Neuronal stem cell (in vitro differentiated cells): ENCODE results near the gene KASH5.
"Not testable (repeated sequence)": the region's sequence is repeated elsewhere in the genome, so short reads cannot be mapped to it uniquely, and the experiment has no call there.

Experiments
- DNase-seq: peaks from one replicate; pipeline ENCODE4 v3.0.0-alpha.2; 2013; ENCODE audit warnings: low spot score
- H2AFZ ChIP-seq: one replicate; pipeline ENCODE4 v1.6.1; 2013; ENCODE audit warnings: mild to moderate bottlenecking, low read length, inconsistent platforms
- H2AK5ac ChIP-seq: 2 replicates; pipeline ENCODE4 v1.6.1; 2013; ENCODE audit warnings: low read depth, mild to moderate bottlenecking, inconsistent platforms, low read length, moderate library complexity, mixed read lengths
- H2BK120ac ChIP-seq: 2 replicates; pipeline ENCODE4 v1.6.1; 2013; ENCODE audit warnings: low read depth, mild to moderate bottlenecking, inconsistent platforms, low read length, moderate library complexity, mixed read lengths
- H2BK12ac ChIP-seq: one replicate; pipeline ENCODE4 v1.6.1; 2013; ENCODE audit warnings: low read length, inconsistent platforms
- H2BK15ac ChIP-seq: 2 replicates; pipeline ENCODE4 v1.6.1; 2013; ENCODE audit warnings: mild to moderate bottlenecking, low read length, inconsistent platforms, mixed read lengths
- H2BK5ac ChIP-seq: one replicate; pipeline ENCODE4 v1.6.1; 2013; ENCODE audit warnings: inconsistent platforms, mild to moderate bottlenecking, low read length, moderate library complexity
- H3K14ac ChIP-seq: one replicate; pipeline ENCODE4 v1.6.1; 2013; ENCODE audit warnings: low read length, inconsistent platforms
- H3K18ac ChIP-seq: 2 replicates; pipeline ENCODE4 v1.6.1; 2013; ENCODE audit warnings: low read length, inconsistent platforms
- H3K23ac ChIP-seq: 2 replicates; pipeline ENCODE4 v1.6.1; 2013; ENCODE audit warnings: low read depth, mild to moderate bottlenecking, mixed read lengths, low read length, inconsistent platforms; ENCODE audit not compliant: poor library complexity
- H3K27ac ChIP-seq: replicated peaks from 3 replicates; pipeline ENCODE4 v1.5.1; 2013; ENCODE audit warnings: low read length, inconsistent platforms
- H3K27me3 ChIP-seq, 3 experiments: 2 replicates each; pipeline ENCODE4 v1.6.1; 2013; ENCODE audit warnings: low read length in 3 of 3, mild to moderate bottlenecking in 2 of 3, inconsistent platforms in 1 of 3, low read depth in 1 of 3, mixed read lengths in 1 of 3, moderate library complexity in 1 of 3; ENCODE audit not compliant: control insufficient read depth in 3 of 3, insufficient read depth in 3 of 3
- H3K36me3 ChIP-seq, 2 donors: replicated peaks in 1 of 2; 2 replicates each; pipeline ENCODE4 v1.6.1; 2013; ENCODE audit warnings: low read length in 2 of 2; ENCODE audit not compliant: control insufficient read depth in 2 of 2, insufficient read depth in 2 of 2
- H3K4ac ChIP-seq: 2 replicates; pipeline ENCODE4 v1.6.1; 2013; ENCODE audit warnings: inconsistent platforms, mild to moderate bottlenecking, low read length, moderate library complexity
- H3K4me1 ChIP-seq, 2 donors: 1 replicate in 1 of 2; 2 replicates in 1 of 2; pipeline ENCODE4 v1.6.1; 2013; ENCODE audit warnings: low read length in 2 of 2, low read depth in 1 of 2; ENCODE audit not compliant: control insufficient read depth in 2 of 2, insufficient read depth in 1 of 2
- H3K4me2 ChIP-seq: one replicate; pipeline ENCODE4 v1.6.1; 2013; ENCODE audit warnings: mild to moderate bottlenecking, low read length, inconsistent platforms; ENCODE audit not compliant: insufficient read depth, poor library complexity, severe bottlenecking
- H3K4me3 ChIP-seq, 2 donors: 2 replicates each; pipeline ENCODE4 v1.5.1; 2013; ENCODE audit warnings: low read length in 2 of 2, mild to moderate bottlenecking in 2 of 2, inconsistent platforms in 1 of 2, moderate library complexity in 1 of 2
- H3K79me1 ChIP-seq: one replicate; pipeline ENCODE4 v1.6.1; 2013; ENCODE audit warnings: low read depth, mild to moderate bottlenecking, inconsistent platforms, low read length, moderate library complexity
- H3K9ac ChIP-seq: one replicate; pipeline ENCODE4 v1.6.1; 2013; ENCODE audit warnings: mild to moderate bottlenecking, low read depth, low read length, inconsistent platforms; ENCODE audit not compliant: poor library complexity
- H3K9me3 ChIP-seq, 2 donors: replicated peaks in 1 of 2; 2 replicates each; pipeline versions ENCODE3 to v1.6.1; 2013; ENCODE audit warnings: low read length in 2 of 2, mild to moderate bottlenecking in 2 of 2, inconsistent platforms in 1 of 2, low read depth in 1 of 2, mixed read lengths in 1 of 2, moderate library complexity in 1 of 2; ENCODE audit not compliant: control insufficient read depth in 2 of 2, insufficient read depth in 1 of 2
- H4K8ac ChIP-seq: one replicate; pipeline ENCODE4 v1.6.1; 2013; ENCODE audit warnings: low read depth, mild to moderate bottlenecking, inconsistent platforms, low read length, moderate library complexity
- H4K91ac ChIP-seq: one replicate; pipeline ENCODE4 v1.6.1; 2013; ENCODE audit warnings: low read length, low read depth, mild to moderate bottlenecking, inconsistent platforms; ENCODE audit not compliant: poor library complexity
- WGBS, 2 donors: extraction: QIAGEN DNeasy Blood & Tissue Kit; methylation state at CpG; one replicate each; pipeline ENCODE4 v1.1.7; 2013; ENCODE audit warnings: missing lambda C conversion rate in 2 of 2, mixed read lengths in 1 of 2; ENCODE audit not compliant: insufficient read length in 2 of 2, insufficient replicate concordance in 1 of 2; ENCODE audit errors: extremely low coverage in 2 of 2; 5-methylcytosine and 5-hydroxymethylcytosine counted together

KASH5 gene

GRCh38 chr19:49368711-49369358 is 19.2 kb upstream of the KASH5 start:
- H2BK12ac ChIP-seq, result no peak overlapping the region
- no peak overlapping the region for H3K4me3 ChIP-seq
- H4K91ac ChIP-seq, result no peak overlapping the region
- H2BK120ac ChIP-seq, result no peak overlapping the region
- no peak overlapping the region for H2AK5ac ChIP-seq
- no peak for DNase-seq
- no peak overlapping the region for H4K8ac ChIP-seq
- no CpG with 5 or more reads among the region's 5 CpGs for WGBS, 2 donors
- no peaks in the 10 kb centered on the region for H3K79me1 ChIP-seq
- no peak overlapping the region for H3K27ac ChIP-seq
- H3K14ac ChIP-seq, result no peak overlapping the region
- H3K23ac ChIP-seq, result no peak overlapping the region
- H3K4me2 ChIP-seq, result no peak overlapping the region
- no peak overlapping the region for H2BK5ac ChIP-seq
- H3K4me1 ChIP-seq, result peaks cover 0 to 5% of the 10 kb centered on the region in 2 donors
- H3K4ac ChIP-seq, result no peak overlapping the region
- no peak overlapping the region for H3K18ac ChIP-seq
- no peak overlapping the region for H3K9ac ChIP-seq
- no peaks in the 10 kb centered on the region for H3K27me3 ChIP-seq
- H3K36me3 ChIP-seq, result no peaks in the 10 kb centered on the region
- peaks cover 7 to 27% of the 10 kb centered on the region in 2 donors for H3K9me3 ChIP-seq
- no peak overlapping the region for H2AFZ ChIP-seq
- no peak overlapping the region for H2BK15ac ChIP-seq

- no peak overlapping the region for H3K18ac ChIP-seq
- no peak overlapping the region for H2BK15ac ChIP-seq
- H3K27me3 ChIP-seq, result no peaks in the 10 kb centered on the region
- no peak overlapping the region for H2AFZ ChIP-seq
- H2BK120ac ChIP-seq, result no peak overlapping the region
- no peak overlapping the region for H3K4ac ChIP-seq
- no peak overlapping the region for H3K23ac ChIP-seq
- H3K9me3 ChIP-seq, result peaks cover 7 to 27% of the 10 kb centered on the region in 2 donors
- no peaks in the 10 kb centered on the region for H3K4me1 ChIP-seq
- H4K91ac ChIP-seq, result no peak overlapping the region
- no peaks in the 10 kb centered on the region for H3K36me3 ChIP-seq
- WGBS, 2 donors, result no CpG with 5 or more reads among the region's 3 CpGs
- H3K9ac ChIP-seq, result no peak overlapping the region
- H3K27ac ChIP-seq, result no peak overlapping the region
- H2AK5ac ChIP-seq, result no peak overlapping the region
- H2BK5ac ChIP-seq, result no peak overlapping the region
- no peak overlapping the region for H3K4me2 ChIP-seq
- no peak overlapping the region for H4K8ac ChIP-seq
- no peak overlapping the region for H3K14ac ChIP-seq
- no peak overlapping the region for H2BK12ac ChIP-seq
- H3K79me1 ChIP-seq, result no peaks in the 10 kb centered on the region
- H3K4me3 ChIP-seq, result no peak overlapping the region
- DNase-seq, result no peak
Observed at GRCh38 chr19:49371184-49371583, 16.9 kb upstream of the KASH5 start.

DNA sequence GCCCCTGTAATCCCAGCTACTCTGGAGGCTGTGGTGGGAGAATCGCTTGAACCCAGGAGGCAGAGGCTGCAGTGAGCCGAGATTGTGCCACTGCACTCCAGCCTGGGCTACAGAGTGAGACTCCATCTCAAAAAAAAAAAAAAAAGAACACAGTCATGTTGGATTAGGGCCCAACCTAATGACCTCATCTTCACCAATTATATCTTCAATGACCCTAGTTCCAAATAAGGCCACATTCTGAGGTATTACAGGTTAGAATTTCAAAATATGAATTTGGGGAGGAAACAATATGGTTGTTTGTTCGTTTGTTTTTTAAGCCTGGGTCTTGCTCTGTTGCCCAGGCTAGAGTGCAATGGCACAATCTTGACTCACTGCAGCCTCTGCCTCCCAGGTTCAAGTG is 14.9 kb upstream of the KASH5 start:
- H3K9ac ChIP-seq, DNase-seq, H2BK120ac ChIP-seq, H4K8ac ChIP-seq, H3K36me3 ChIP-seq, H3K4me3 ChIP-seq, H2BK15ac ChIP-seq, H2AK5ac ChIP-seq, H3K4ac ChIP-seq, H4K91ac ChIP-seq, H3K4me2 ChIP-seq, H2AFZ ChIP-seq, H3K27ac ChIP-seq, H3K18ac ChIP-seq, H2BK5ac ChIP-seq, H3K14ac ChIP-seq, H3K23ac ChIP-seq, H3K27me3 ChIP-seq, H3K79me1 ChIP-seq, H2BK12ac ChIP-seq, H3K4me1 ChIP-seq: not testable (repeated sequence)
- no CpG with 5 or more reads among the region's 3 CpGs for WGBS, 2 donors
- peaks cover 9 to 27% of the 10 kb centered on the region in 2 donors for H3K9me3 ChIP-seq

DNA sequence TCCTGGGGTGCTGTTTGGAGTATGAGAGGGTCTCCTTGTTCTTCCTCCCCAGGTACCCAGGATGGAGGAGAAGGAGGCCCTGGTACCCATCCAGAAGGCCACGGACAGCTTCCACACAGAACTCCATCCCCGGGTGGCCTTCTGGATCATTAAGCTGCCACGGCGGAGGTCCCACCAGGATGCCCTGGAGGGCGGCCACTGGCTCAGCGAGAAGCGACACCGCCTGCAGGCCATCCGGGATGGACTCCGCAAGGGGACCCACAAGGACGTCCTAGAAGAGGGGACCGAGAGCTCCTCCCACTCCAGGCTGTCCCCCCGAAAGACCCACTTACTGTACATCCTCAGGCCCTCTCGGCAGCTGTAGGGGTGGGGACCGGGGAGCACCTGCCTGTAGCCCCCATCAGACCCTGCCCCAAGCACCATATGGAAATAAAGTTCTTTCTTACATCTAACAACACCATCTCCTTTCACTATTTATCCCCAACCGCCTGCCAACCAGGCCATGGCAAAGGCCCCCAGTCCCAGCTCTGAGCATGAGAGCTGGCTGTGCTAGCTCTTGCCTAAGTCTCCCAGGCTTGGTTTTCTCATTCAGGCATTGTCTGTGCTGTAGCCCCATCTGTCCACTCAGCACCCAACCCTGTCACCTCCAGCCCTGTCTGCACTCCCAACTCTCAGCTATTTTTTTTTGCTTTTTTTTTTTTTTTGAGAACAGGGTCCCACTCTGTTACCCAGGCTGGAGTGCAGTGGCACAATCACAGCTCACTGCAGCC is 13.2 kb upstream of the KASH5 start:
- no peak overlapping the region for H2BK5ac ChIP-seq
- no peak overlapping the region for H3K9ac ChIP-seq
- H3K23ac ChIP-seq, result no peak overlapping the region
- DNase-seq, result no peak
- WGBS, 2 donors, result no CpG with 5 or more reads among the region's 16 CpGs
- H3K4me2 ChIP-seq, result no peak overlapping the region
- H2BK120ac ChIP-seq, result no peak overlapping the region
- H2AK5ac ChIP-seq, result no peak overlapping the region
- H3K4ac ChIP-seq, result no peak overlapping the region
- H3K79me1 ChIP-seq, result no peaks in the 10 kb centered on the region
- no peak overlapping the region for H2BK12ac ChIP-seq
- H3K14ac ChIP-seq, result no peak overlapping the region
- no peak overlapping the region for H2AFZ ChIP-seq
- no peak overlapping the region for H3K4me3 ChIP-seq
- no peak overlapping the region for H4K8ac ChIP-seq
- no peaks in the 10 kb centered on the region for H3K4me1 ChIP-seq
- H3K36me3 ChIP-seq, result no peaks in the 10 kb centered on the region
- H3K9me3 ChIP-seq, result peaks cover 3 to 13% of the 10 kb centered on the region in 2 donors
- no peaks in the 10 kb centered on the region for H3K27me3 ChIP-seq
- H2BK15ac ChIP-seq, result peak overlapping the region; percentile 37
- H4K91ac ChIP-seq, result no peak overlapping the region
- H3K18ac ChIP-seq, result no peak overlapping the region
- no peak overlapping the region for H3K27ac ChIP-seq
